ENCODE results near the gene GPSM1. TPM values are rescaled to one million over a fixed set of nuclear protein-coding genes. Genes with fewer than 3 reads are reported as not detected.

Gene GPSM1
- total and polyA plus RNA-seq, 7 donors: 2.3 to 16.1 (median 5.0) TPM

GRCh38 chr9:136306211-136307208 is 20.8 kb upstream of the GPSM1 start:
- Histone ChIP-seq H3K4me3 (no peak overlapping the region), H3K9me3 (no peaks in the 10 kb centered on the region), H3K4me1 (no peaks in the 10 kb centered on the region), H3K36me3 (no peaks in the 10 kb centered on the region), H3K27ac (no peak overlapping the region), H3K27me3 (peaks cover 9 to 70% (median 28%) of the 10 kb centered on the region in 3 donors)
- intact Hi-C loops (cut with DNase I): no loop called here
- no peak for DNase-seq
- TF ChIP-seq POLR2A (IDR thresholded peaks at IDR 0.05): no peak
- no peak for TF ChIP-seq EP300 (IDR thresholded peaks at IDR 0.05)
- no peak for TF ChIP-seq POLR2AphosphoS5 (IDR thresholded peaks at IDR 0.05)
- no peak for TF ChIP-seq CTCF (IDR thresholded peaks at IDR 0.05)
- WGBS, 2 donors: 37% methylated on average over 34 of the region's 34 CpGs

- H3K4me3 ChIP-seq: no peak overlapping the region
- no peaks in the 10 kb centered on the region for H3K4me1 ChIP-seq
- no peak overlapping the region for H3K27ac ChIP-seq
- H3K36me3 ChIP-seq: no peaks in the 10 kb centered on the region
- WGBS, 2 donors: 56 to 74% methylated on average over 4 of the region's 4 CpGs
- no peak for TF ChIP-seq POLR2AphosphoS5 (IDR thresholded peaks at IDR 0.05)
- TF ChIP-seq EP300 (IDR thresholded peaks at IDR 0.05): no peak
- TF ChIP-seq CTCF (IDR thresholded peaks at IDR 0.05): no peak
- no peak for TF ChIP-seq POLR2A (IDR thresholded peaks at IDR 0.05)
- no peaks in the 10 kb centered on the region for H3K9me3 ChIP-seq
- DNase-seq: no peak
- H3K27me3 ChIP-seq: peaks cover 11 to 78% (median 31%) of the 10 kb centered on the region in 3 donors
- intact Hi-C loops (cut with DNase I): no loop called here
Observed at GRCh38 chr9:136307215-136307750, 20.1 kb upstream of the GPSM1 start.

GRCh38 chr9:136308006-136308701 is 19.2 kb upstream of the GPSM1 start:
- TF ChIP-seq POLR2A (IDR thresholded peaks at IDR 0.05): no peak
- TF ChIP-seq EP300 (IDR thresholded peaks at IDR 0.05): no peak
- TF ChIP-seq POLR2AphosphoS5 (IDR thresholded peaks at IDR 0.05): no peak
- no peak for TF ChIP-seq CTCF (IDR thresholded peaks at IDR 0.05)
- no peaks in the 10 kb centered on the region for H3K4me1 ChIP-seq
- intact Hi-C loops (cut with DNase I): no loop called here
- no peak overlapping the region for H3K27ac ChIP-seq
- peaks cover 11 to 81% (median 31%) of the 10 kb centered on the region in 3 donors for H3K27me3 ChIP-seq
- no peak for DNase-seq
- H3K36me3 ChIP-seq: no peaks in the 10 kb centered on the region
- H3K4me3 ChIP-seq: no peak overlapping the region
- 92 to 97% methylated on average over 4 of the region's 4 CpGs for WGBS, 2 donors
- no peaks in the 10 kb centered on the region for H3K9me3 ChIP-seq

GRCh38 chr9:136308702-136309053 is 18.7 kb upstream of the GPSM1 start:
- Histone ChIP-seq H3K36me3 (no peaks in the 10 kb centered on the region), H3K9me3 (no peaks in the 10 kb centered on the region), H3K27me3 (peaks cover 11 to 78% (median 28%) of the 10 kb centered on the region in 3 donors), H3K4me3 (no peak overlapping the region), H3K4me1 (no peaks in the 10 kb centered on the region), H3K27ac (no peak overlapping the region)
- DNase-seq: no peak
- TF ChIP-seq EP300 (IDR thresholded peaks at IDR 0.05): no peak
- intact Hi-C loops (cut with DNase I): no loop called here

Measured in sigmoid colon (tissue), 7 donors.